Measurements from ENCODE around the gene DGCR2.

GRCh38 chr22:18997306-18997924, 124.8 kb downstream of the DGCR2 start:
- TF ChIP-seq EZH2 (IDR thresholded peaks at IDR 0.05; ENCODE audit: low read length): no peak
- TF ChIP-seq, protein P1, sequence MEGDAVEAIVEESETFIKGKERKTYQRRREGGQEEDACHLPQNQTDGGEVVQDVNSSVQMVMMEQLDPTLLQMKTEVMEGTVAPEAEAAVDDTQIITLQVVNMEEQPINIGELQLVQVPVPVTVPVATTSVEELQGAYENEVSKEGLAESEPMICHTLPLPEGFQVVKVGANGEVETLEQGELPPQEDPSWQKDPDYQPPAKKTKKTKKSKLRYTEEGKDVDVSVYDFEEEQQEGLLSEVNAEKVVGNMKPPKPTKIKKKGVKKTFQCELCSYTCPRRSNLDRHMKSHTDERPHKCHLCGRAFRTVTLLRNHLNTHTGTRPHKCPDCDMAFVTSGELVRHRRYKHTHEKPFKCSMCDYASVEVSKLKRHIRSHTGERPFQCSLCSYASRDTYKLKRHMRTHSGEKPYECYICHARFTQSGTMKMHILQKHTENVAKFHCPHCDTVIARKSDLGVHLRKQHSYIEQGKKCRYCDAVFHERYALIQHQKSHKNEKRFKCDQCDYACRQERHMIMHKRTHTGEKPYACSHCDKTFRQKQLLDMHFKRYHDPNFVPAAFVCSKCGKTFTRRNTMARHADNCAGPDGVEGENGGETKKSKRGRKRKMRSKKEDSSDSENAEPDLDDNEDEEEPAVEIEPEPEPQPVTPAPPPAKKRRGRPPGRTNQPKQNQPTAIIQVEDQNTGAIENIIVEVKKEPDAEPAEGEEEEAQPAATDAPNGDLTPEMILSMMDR (optimal IDR thresholded peaks at IDR 0.05 in 1 of 3, IDR thresholded peaks at IDR 0.05 in 1 of 3, conservative IDR thresholded peaks at IDR 0.05 in 1 of 3; ENCODE audit: extremely low read depth in 1 of 3, insufficient read depth in 2 of 3, low read length in 3 of 3): no peak
